ENCODE data around the gene DTNB.
A peak's percentile ranks its signal among the peaks of the same experiment; 100 is the strongest.
"Not testable (repeated sequence)": the region's sequence is repeated elsewhere in the genome, so short reads cannot be mapped to it uniquely, and the experiment has no call there.

Gene DTNB

DNA sequence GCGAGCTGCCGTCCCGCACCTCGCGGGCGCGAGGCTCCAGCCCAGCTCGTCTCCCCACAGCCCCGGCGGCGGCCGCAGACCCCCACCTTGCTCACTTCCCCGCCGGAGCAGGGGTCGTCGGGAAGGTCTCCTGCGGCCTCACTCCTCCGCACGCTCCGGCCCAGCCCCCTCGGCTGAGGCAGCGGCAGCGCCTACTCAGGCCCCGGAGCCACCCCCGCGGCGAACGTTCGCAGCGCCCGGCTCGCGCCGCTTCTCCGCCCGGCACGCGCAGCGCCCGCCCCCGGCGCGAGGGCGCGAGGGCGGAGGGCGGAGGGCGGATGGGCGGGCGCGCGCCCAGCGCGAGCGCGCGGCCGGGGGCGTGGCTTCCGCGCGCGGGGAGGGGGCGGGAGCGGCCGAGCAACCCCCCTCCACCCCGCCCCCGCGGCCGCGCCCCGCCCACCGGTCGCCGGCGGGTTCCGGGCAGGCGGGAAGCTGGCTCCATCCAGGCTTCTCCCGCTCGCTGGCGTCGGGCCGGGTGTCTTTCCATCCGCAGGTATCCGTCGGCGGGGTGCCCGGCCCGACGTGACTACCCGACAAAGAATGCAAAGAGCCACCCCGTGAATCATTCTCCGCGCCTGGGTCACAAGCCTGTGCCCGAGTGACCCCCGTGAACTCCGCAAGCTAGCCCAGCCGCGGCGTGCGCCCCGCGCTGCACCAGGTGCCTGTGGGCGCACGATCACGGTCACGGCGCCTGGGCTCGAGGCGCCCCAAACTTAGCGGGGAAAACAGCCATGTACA, at the start of gene DTNB:
Gene DTNB, minus strand, starts transcription at position 278 of the 777 bp plus-strand sequence. CDS start 20,917 bp downstream, outside the sequence.
- DNase-seq (ENCODE audit: extremely low read depth in 1 of 2, low read depth in 1 of 2), result peak; percentile 47 to 56

- DNase-seq (ENCODE audit: extremely low read depth in 1 of 2, low read depth in 1 of 2), result no peak
These were observed 48.8 kb upstream of the DTNB start for GRCh38 chr2:25722224-25722623.

GRCh38 chr2:25720575-25720974, 47.2 kb upstream of the DTNB start:
- DNase-seq (ENCODE audit: extremely low read depth in 1 of 2, low read depth in 1 of 2), result no peak

DNA sequence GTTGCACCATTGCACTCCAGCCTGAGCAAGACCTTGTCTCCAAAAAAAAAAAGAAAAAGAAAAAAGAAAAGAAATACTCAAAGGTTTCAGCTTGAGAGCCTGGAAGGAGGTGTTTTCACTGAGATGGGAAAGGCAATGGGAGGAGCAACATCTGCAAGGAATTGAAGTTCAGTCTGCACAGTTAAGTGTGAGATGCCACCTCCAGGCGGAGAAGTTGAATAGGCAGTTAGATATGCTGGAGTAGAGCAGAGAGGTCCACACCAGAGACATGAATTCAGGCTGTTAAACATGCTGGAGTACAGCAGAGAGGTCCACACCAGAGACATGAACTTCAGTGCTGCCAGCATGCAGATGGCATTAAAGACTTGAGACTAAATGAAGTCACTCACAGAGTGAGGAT, 41.4 kb upstream of the DTNB start:
- no peak for DNase-seq (ENCODE audit: extremely low read depth in 1 of 2, low read depth in 1 of 2)

GRCh38 chr2:25712455-25712854, 39.1 kb upstream of the DTNB start:
- DNase-seq (ENCODE audit: extremely low read depth in 1 of 2, low read depth in 1 of 2), result no peak

GRCh38 chr2:25711675-25712354, 38.4 kb upstream of the DTNB start:
- DNase-seq (ENCODE audit: extremely low read depth in 1 of 2, low read depth in 1 of 2), result no peak

- no peak for DNase-seq (ENCODE audit: extremely low read depth in 1 of 2, low read depth in 1 of 2)
These were observed 37.4 kb upstream of the DTNB start for GRCh38 chr2:25710750-25711149.

DNA sequence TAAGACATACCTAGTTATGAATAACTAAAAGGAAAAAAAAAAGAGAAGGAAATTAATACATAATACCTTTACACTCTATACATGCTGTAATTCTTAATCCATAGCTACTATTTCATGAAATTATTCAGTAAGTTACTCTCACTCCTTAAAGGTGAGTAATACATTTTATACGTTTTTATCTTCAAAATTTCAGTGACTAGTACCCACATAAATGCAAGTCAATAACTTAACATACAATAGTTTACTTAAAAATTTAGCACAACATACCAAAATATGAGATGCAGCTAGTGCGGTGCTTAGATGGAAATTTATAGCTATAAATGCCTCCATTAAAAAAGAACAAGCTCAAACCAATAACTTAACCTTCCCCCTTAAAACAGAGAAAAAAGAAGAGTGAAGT, 36.0 kb upstream of the DTNB start:
- no peak for DNase-seq (ENCODE audit: extremely low read depth in 1 of 2, low read depth in 1 of 2)

DNA sequence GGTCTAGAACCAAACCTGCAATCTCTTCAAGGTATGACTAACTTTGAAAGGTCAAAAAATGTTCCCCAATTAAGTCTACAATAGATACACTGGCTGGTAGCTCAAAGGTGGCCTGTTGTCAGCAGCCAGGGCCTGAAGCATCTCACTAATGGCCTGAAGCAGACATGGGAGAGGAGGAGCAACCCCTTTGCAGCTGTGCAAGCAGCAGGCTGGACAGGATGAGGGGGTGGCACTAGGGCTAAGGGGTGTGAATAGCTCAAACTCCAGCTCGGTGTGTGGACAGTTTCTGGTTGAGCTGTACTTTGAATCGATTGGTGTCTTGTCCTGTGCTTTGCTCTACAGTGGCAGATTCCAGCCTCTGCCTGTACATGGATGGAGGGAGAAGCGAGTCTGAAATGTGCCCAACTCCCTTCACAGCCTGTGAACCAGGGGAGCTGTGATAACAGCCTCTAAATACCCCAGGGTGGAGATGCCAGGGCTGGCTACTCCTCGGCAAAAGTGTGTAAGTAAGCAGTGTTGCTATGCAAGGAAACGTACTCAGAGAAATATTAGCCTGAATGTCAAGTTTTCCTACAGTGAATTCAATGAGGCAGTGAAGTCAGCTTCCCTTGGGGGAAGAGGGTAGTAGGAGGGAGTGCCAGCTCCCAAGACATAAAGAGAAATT, 34.7 kb upstream of the DTNB start:
- DNase-seq (ENCODE audit: extremely low read depth in 1 of 2, low read depth in 1 of 2), result no peak

DNA sequence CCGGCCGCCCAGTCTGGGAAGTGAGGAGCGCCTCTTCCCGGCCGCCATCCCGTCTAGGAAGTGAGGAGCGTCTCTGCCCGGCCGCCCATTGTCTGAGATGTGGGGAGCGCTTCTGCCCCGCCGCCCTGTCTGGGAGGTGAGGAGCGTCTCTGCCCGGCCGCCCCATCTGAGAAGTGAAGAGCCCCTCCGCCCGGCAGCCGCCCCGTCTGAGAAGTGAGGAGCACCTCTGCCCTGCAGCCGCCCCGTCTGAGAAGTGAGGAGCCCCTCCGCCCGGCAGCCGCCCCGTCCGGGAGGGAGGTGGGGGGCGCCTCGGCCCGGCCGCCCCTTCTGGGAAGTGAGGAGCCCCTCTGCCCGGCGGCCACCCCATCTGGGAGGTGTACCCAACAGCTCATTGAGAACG, 32.2 kb upstream of the DTNB start:
- not testable (repeated sequence) for DNase-seq (ENCODE audit: extremely low read depth in 1 of 2, low read depth in 1 of 2)

- DNase-seq (ENCODE audit: extremely low read depth in 1 of 2, low read depth in 1 of 2), result no peak
These were observed 28.4 kb upstream of the DTNB start for GRCh38 chr2:25701801-25702200.

GRCh38 chr2:25700221-25700660, 26.9 kb upstream of the DTNB start:
- DNase-seq (ENCODE audit: extremely low read depth in 1 of 2, low read depth in 1 of 2), result no peak

- DNase-seq (ENCODE audit: extremely low read depth in 1 of 2, low read depth in 1 of 2), result no peak
These were observed 25.8 kb upstream of the DTNB start for GRCh38 chr2:25699216-25699615.

DNA sequence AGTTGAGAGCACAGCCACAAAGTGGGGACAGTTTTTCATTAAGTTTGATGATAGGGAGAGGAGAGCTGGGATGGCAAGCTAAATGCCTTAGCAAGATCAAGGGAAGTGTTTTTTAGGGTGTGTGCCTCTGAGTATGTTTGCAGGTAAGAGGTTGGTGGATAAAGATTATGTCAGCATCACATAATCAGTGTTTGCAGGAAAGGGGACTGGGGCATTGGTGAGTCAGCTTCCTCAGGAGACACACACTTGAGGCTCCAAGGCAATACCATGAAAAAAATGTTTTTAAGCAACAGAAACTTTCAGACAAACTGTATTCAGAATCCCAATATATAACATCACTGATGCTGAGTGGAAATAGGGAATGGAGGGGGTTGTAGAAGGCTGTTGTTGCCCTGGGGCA, 25.4 kb upstream of the DTNB start:
- DNase-seq (ENCODE audit: extremely low read depth in 1 of 2, low read depth in 1 of 2), result no peak

DNA sequence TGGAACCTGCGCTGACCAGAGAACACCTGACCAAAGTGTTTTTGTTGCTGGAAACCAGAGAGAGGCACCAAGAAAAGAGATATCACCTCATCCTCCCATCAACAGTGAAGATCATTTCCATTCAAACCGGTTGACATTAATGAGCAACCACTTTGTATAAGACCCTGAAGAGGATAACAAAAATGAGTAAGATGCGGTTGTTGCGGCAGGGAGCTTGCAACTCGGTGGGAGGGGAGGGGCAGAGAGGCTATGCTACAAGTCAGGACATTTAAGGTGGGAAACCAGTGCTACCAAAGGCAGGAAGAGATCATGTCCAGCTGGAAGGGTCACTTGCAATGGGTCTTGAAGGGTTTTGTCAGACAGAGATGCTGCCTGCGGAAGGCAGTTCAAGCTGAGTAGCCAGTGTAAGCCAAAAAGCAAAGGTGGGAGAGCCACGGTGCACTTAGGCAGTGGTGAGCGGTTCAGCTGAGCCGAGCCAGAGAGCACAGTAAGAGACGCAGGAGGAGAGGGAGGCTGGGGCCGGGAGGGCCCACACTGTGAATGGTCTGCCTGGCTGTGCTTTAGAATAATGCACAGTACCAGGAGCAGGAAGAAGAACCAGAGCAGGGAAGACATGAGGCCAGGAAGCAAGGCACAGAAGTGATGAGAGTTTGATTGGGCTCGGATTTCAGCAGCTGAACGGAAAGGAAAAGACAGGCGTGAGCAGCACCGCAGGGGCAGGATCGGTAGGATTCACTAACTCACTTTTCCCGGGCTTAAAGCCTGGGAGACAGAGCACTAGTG, 24.4 kb upstream of the DTNB start:
- no peak for DNase-seq (ENCODE audit: extremely low read depth in 1 of 2, low read depth in 1 of 2)

GRCh38 chr2:25692737-25693445, 19.5 kb upstream of the DTNB start:
- DNase-seq (ENCODE audit: extremely low read depth in 1 of 2, low read depth in 1 of 2), result no peak

GRCh38 chr2:25692143-25692542, 18.8 kb upstream of the DTNB start:
- no peak for DNase-seq (ENCODE audit: extremely low read depth in 1 of 2, low read depth in 1 of 2)

DNA sequence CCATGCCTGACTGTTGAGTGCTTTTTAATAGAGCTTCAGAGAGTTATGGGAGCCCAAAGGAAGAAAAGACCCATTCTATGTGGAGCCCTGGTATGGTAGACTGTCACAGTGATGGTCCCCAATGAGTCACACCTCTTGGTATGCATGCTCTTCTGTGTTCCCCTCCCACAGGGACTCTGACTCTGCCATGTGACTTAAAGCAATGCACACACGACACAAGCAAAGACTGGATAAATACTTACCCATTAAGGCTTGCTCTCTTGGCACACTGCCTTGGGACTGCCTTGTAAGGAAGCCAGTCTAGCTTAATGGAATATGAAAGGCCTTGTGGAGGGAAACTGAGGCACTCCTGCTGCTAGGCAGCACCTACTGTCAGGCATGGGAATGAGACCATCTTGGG, 16.7 kb upstream of the DTNB start:
- no peak for DNase-seq (ENCODE audit: extremely low read depth in 1 of 2, low read depth in 1 of 2)

DNA sequence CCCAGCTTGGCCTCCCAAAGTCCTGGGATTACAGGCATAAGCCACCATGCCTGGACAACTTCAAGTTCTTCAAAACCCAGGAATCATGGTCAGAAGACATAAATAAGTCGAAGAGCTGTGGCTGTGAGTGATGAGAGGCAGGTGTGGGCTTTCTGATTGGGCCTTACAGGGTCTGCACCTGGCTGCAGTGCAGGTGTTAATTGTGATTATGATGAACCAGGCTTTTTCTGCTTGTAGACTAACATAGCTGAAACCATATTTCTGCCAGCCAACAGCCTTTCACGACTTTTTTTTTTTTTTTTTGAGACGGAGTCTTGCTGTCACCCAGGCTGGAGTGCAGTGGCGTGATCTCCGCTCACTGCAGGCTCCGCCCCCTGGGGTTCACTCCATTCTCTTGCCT, 14.9 kb upstream of the DTNB start:
- DNase-seq (ENCODE audit: extremely low read depth in 1 of 2, low read depth in 1 of 2), result no peak

- no peak for DNase-seq (ENCODE audit: extremely low read depth in 1 of 2, low read depth in 1 of 2)
These were observed 12.4 kb upstream of the DTNB start for GRCh38 chr2:25685741-25686140.
